ENCODE measurements around the gene RNU6-1. TPM values are rescaled to one million over a fixed set of nuclear protein-coding genes. Genes with fewer than 3 reads are reported as not detected.

Gene RNU6-1
- total RNA-seq, 1 donor: not detected

GRCh38 chr15:67841513-67841762 lies 1.6 kb upstream of the RNU6-1 start:
- no peak for TF ChIP-seq CTCF (IDR thresholded peaks at IDR 0.05; ENCODE audit: insufficient read depth, low read depth, low read length)
- DNase-seq (ENCODE audit: low read depth): no peak
- no peak overlapping the region for H3K4me3 ChIP-seq (ENCODE audit: low read depth, low read length)

- DNase-seq (ENCODE audit: low read depth): peak; percentile 47
These were observed 1.1 kb upstream of the RNU6-1 start for GRCh38 chr15:67840749-67841512.

GRCh38 chr15:67839499-67839928 lies 331 bp downstream of the RNU6-1 start:
- DNase-seq (ENCODE audit: low read depth): peak; percentile 43
- H3K4me3 ChIP-seq (ENCODE audit: low read depth, low read length): peak overlapping the region; percentile 97
- no peak for TF ChIP-seq CTCF (IDR thresholded peaks at IDR 0.05; ENCODE audit: insufficient read depth, low read depth, low read length)

More at GRCh38 chr15:67840749-67841512, 1.1 kb upstream of the RNU6-1 start:
- TF ChIP-seq CTCF (IDR thresholded peaks at IDR 0.05; ENCODE audit: insufficient read depth, low read depth, low read length): no peak
- peak overlapping the region; percentile 97 for H3K4me3 ChIP-seq (ENCODE audit: low read depth, low read length)

- no peak for TF ChIP-seq CTCF (IDR thresholded peaks at IDR 0.05; ENCODE audit: insufficient read depth, low read depth, low read length)
- DNase-seq (ENCODE audit: low read depth): peak; percentile 38
- peak overlapping the region; percentile 97 for H3K4me3 ChIP-seq (ENCODE audit: low read depth, low read length)
These were observed 984 bp downstream of the RNU6-1 start for GRCh38 chr15:67838789-67839332.

GRCh38 chr15:67836955-67837354 lies 2.9 kb downstream of the RNU6-1 start:
- no peak for TF ChIP-seq CTCF (IDR thresholded peaks at IDR 0.05; ENCODE audit: insufficient read depth, low read depth, low read length)
- DNase-seq (ENCODE audit: low read depth): no peak
- no peak overlapping the region for H3K4me3 ChIP-seq (ENCODE audit: low read depth, low read length)

- DNase-seq (ENCODE audit: low read depth): peak; percentile 44
- peak; percentile 72 for TF ChIP-seq CTCF (IDR thresholded peaks at IDR 0.05; ENCODE audit: insufficient read depth, low read depth, low read length)
- H3K4me3 ChIP-seq (ENCODE audit: low read depth, low read length): peak overlapping the region; percentile 37
These were observed 3.4 kb downstream of the RNU6-1 start for GRCh38 chr15:67836477-67836876.

- TF ChIP-seq CTCF (IDR thresholded peaks at IDR 0.05; ENCODE audit: insufficient read depth, low read depth, low read length): no peak
- H3K4me3 ChIP-seq (ENCODE audit: low read depth, low read length): peak overlapping the region; percentile 37
- DNase-seq (ENCODE audit: low read depth): no peak
These were observed 3.8 kb downstream of the RNU6-1 start for GRCh38 chr15:67836134-67836455.

Measured in fibroblast of villous mesenchyme (primary cell).